ENCODE measurements around the gene FAM131B.

- no peak for TF ChIP-seq CTCF (IDR thresholded peaks at IDR 0.05; ENCODE audit: poor library complexity)
- no peak for TF ChIP-seq EZH2 (IDR thresholded peaks at IDR 0.05; ENCODE audit: borderline replicate concordance)
These were observed 36.6 kb upstream of the FAM131B start for GRCh38 chr7:143399151-143399550.

All from hepatocyte (in vitro differentiated cells).